Measurements from ENCODE around the gene SLC44A3. TPM values are rescaled to one million over a fixed set of nuclear protein-coding genes. Genes with fewer than 3 reads are reported as not detected.

SLC44A3 gene
- total RNA-seq, 1 donor from 2014 or later, result 2.2 TPM

DNA sequence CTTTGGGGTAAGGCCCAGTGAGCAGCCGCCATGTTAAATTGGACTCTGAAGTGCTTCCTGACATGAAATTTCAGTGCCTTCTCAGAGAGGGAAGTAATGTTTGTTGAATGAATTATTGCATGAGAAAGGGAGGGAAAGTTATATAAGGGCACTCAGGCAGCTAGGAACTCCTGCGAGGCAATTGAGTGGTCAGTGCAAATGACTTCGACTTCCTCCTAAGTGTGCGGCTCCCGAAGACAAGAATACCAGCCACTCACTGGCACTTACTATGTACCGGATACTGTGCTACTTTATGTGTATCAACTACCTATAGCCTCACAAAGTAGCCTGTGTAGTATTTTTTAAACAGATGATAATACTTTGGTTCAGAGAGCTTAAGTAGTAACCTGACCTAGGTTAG is 54.3 kb downstream of the SLC44A3 start:
- no peak for DNase-seq

DNA sequence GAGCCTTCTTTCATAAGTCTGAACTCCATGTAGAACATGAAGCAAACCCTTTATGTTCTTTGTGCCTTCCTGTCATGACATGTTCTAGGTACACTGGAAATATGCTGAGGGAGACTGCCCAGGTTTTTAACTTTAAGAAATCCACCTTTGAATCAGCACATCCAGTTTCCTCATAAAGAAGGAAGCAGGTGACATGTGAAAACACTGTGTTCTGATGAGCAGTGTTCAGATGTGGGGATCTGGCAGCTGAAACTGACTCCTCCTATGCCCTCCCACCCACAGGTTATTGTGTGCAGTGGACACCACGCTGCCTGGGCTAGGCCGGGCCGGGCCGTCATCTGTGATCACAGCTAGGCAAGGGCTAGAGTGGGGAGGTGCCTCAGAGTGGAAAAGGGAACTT is 55.6 kb downstream of the SLC44A3 start:
- no peak for DNase-seq

DNA sequence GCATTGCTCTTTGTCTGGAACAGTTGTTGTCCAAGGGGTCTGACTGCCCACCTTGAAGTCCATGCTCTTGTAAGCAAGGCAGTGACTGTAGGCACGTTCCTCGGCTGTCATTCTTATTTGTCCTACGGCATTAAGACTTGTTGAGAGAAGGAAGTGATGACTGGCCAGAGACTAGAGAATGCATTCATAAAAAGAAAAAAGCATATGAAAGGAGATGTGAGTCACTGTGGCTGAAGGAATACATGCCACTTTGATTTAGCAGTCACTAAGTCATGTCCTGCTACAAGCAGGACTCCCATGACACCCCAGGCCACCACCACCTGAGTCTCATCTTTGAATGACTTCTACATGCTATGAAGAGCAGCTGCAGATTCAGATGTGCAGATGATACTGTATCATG is 56.2 kb downstream of the SLC44A3 start:
- DNase-seq, result no peak

DNA sequence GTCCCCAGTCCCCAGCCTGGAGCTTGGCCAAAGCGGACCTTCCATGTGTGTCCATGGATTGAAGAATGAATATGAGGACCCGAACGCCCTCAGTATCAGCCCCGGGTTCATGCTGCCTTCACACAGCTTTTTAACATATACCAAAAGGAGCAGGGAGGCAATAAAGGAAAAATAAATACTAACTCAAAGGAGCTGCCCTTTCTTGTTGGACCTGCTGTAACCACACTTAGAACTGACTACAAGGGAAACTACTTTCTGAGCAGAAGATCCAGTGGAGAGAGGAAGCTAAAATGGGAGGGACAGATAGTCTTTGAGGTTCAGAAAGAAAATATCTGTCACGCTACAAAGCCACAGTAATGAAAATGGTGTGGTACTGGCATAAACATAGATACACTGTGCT is 58.2 kb downstream of the SLC44A3 start:
- no peak for DNase-seq

DNA sequence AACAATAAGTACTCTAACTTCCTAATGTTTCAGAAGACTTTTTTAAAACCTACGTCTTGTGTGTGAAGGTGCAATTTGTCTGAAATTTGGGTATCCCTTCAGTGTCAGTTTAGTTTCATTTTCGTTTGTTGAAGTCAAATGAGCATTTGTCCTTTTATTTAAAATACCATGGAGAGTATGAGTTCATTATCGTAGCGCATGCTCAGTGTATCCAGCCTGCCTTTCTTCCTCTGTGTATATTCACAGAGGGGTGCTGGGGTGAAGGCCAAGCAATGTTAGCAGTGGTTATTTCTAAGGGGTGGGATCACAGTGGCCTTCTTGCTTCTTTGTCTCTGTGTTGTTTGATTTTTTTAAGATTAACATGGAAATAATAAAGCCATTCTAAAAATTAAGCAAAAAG is 63.5 kb downstream of the SLC44A3 start:
- no peak for DNase-seq

DNA sequence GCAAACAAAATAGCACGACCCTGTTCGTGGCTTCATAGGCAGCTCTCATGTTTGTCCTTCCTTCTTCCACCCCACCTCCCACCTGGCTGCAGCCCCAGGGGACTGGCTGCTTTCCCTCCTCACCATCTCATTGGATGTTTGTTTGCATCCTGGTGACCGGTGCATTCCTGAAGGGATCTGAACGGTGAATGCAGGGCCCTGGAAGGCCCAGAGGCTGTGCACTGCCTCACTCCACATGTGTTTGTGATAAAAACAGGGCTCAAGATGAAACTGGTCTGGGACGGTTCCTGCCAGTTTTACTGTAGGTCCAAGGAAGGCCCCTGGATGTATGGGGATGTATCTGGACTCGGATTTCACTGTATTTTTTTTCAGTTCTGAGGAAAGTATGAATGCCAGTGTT is 63.9 kb downstream of the SLC44A3 start:
- no peak for DNase-seq

DNA sequence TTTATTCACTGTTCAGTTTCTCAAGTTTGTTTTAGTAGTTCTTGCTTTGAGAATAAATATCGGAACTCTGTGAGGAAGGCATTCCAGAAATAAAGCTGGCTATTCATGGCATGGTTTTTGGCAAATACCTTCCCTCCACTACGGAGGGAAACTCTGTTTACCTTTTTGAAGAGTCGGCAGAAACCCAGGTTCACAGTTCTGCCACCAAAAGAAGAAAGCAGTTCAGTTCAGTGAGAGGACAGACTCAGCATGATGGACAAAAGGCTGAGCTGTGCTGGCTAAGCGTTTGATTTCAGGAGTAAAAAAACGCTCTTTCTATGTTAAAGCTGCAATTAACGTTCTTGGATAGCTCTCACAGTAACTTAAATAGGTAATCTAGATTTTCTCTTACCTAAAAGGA is 64.3 kb downstream of the SLC44A3 start:
- DNase-seq, result no peak

DNA sequence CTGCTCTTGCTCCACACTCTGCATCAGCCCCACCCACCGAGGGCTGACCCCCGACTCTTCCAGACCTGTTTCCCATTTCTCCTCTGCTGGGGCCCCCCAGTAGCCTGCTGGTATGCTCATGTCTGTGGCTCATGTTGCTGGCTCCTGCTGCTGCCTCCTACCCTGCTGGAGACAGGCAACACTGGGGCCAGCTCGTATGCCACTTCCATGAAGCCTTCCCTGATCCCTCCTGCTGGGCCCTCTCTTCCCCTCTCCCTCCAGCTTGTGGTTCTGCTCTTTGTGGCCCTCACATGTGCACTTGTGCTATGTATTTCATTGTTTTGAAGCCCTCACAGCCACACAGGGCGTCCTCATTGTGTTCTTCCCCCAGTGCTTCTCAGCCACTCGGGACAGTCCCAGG is 66.2 kb downstream of the SLC44A3 start:
- DNase-seq, result no peak

DNA sequence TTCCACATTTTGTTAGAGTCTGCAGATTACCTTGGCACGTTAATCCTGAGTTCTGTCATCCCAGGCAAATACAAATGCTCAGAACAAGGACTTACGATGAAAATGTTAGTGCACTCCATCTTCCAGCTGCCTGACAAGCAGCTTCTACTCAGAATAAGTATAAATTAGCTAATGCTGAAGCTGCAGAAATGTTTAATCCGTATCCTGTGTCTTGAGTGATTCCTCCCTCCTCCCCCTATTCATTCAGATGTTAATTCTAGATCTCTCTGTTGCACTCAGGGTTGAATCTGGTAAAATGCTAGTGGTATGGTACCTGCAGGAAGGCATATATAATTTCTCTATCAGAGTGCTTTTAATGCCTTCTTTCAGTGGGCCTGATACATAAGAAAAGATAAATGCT is 66.9 kb downstream of the SLC44A3 start:
- no peak for DNase-seq

DNA sequence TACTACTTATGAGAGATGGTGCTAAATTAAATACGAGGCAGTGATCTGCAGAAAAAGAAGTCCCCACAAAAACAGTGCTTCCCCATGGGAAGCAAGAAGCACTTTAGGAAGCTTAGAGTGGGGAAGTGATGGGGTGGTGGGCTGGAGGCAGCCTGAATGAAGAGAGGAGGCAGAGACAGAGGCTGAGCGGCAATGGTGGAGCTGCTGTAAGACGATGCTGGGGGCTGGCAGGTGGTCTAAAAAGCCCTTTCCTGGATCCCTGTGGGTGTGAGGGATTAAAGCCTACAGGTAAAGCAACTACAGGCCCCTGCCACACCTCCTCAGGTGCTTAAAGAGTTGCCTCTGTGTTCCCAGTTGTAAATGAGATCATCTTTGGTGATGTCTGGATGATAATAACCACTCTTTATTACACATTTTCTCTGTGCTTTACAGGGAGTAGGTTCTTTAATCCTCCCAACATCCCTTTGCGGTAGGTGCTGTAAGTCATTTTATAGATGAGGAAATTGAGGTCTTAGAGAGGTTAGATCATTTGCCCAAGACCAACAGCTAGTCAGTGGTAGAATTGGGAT is 67.5 kb downstream of the SLC44A3 start:
- no peak for DNase-seq

DNA sequence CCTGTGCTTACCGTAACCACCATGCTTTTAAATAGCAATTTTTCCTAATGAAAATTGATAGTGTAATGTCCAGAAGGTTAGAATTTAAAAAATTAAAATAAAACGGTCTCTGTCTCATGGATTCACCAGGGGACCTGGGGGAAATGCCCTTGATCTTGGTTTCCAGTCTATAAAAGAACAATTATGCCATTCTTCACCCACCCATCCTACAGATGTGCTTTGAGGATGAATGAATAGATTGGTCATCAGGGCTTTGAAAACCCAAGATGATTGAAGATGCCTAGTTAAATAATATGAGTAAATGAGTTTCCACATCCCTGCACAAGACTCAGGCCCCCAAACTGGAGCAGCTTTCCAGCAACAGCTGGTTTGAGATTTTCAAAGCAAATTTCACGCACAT is 68.0 kb downstream of the SLC44A3 start:
- DNase-seq, result no peak

DNA sequence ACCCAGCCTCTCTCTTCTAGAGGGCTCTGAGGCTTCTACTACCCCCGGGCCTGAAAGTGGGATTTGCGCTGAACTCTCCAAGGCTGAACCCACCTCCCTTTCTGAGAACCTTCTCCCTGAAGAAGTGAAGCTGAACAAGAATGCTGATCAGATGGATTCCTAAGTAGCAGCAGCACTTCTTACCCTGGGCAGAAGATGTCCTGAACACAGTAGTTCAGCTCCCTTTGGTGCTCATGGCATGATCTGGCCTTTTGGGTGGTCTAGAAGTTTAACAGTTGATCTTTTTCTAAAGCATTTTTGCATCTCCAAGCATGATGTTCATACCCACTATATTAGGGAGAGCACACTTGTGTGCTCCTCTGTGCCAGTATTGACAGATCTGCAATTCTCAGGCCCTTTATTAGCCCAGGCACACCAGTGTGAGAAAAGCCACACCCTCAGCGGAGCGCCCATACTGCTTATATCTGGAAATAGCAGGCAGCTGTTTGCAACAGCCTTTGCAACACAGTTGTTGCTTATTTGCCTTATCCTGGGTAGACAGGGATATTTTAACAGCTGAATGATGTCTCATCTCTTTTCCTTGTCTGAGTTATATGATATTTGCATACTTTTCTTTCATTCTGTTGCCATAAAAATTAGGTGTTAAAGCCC is 72.6 kb downstream of the SLC44A3 start:
- DNase-seq, result no peak

DNA sequence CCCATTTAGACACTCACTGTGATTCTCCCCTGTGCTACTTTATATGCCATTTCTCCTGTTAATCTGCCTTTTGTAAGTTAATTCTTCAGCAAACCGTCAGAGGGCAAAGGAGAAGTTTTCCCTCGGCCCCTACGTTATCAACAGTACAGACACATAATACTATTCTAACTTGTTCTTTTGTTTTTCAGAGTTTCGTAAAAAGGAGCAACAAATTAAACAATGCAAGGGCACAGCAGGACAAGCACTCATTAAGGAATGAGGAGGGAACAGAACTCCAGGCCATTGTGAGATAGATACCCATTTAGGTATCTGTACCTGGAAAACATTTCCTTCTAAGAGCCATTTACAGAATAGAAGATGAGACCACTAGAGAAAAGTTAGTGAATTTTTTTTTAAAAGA is 74.5 kb downstream of the SLC44A3 start:
- no peak for DNase-seq

DNA sequence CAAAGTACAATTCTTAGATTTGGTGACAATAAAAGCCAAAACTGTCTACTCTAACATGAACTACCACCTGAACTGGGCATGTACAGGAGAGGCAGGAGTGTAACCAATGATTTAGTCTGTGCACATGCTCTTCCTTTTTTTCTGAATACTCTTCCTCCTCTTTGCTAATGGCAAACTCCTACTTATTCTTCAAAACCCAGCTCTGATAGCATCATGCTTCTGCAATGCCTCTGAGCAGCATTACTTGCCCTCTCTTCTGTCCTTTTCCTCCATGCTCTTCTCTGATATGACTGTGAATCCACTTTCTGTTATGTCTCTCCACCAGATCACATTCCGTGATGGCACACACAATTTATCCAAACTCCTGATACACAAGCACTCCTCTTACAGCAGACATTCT is 75.4 kb downstream of the SLC44A3 start:
- DNase-seq, result no peak

DNA sequence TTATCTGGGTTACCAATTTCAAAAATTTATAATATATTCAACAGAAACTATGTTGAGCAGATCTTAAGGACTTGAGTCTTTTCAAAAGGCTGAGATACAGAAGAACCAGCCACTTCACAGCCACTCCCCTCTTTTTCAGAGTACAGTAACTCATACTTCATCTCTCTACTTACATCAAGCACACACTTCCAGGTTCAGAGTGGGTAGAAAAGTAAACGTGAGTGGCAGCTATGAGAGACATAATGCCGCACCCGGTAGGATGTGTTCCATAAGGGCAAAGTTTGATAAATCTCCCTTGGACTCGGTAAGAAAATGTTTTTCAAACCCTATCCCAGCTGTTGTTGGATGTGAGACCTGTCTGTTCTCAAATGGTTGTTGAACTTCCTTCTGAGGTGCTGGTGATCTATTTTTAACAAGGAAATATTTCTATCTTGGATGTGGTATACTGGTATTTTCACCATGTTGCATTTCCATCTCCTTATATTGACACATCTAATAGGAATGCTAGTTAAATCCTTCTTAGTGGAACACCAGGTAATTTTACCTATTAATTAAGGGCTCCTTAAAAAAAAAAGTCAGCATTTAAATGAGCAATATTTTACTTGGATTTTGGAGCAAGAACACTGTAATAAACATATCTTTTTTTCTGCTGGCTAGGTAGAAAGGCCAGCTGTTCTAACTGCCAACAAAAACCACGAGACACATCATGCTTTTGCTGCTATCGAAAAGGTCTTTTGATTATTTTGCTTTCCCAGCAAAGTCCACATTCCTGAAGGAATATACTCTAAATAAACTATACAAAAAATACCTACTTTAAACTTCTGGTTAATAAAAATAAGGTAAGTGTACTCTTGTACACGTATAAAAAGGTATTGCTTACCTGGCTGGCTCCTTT is 78.6 kb downstream of the SLC44A3 start:
- DNase-seq, result no peak

DNA sequence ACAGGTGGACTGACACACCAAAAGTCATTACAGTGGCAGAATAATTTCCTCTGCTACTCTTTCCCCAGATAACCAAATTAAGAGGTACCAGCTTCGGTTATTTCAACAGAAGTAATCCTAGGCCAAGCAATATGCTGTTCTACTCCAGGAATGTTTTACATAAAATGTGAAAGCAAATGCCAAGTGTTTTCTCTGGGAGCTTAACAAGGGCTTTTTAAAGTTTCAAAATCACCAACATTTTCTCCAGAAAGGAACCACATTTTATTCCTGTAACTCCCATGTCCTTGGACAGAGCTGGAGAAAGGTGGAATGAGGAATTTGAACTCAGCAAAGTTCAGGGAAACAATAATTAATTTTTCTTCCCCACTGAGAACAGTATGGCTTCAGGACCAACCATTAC is 79.6 kb downstream of the SLC44A3 start:
- DNase-seq, result no peak

DNA sequence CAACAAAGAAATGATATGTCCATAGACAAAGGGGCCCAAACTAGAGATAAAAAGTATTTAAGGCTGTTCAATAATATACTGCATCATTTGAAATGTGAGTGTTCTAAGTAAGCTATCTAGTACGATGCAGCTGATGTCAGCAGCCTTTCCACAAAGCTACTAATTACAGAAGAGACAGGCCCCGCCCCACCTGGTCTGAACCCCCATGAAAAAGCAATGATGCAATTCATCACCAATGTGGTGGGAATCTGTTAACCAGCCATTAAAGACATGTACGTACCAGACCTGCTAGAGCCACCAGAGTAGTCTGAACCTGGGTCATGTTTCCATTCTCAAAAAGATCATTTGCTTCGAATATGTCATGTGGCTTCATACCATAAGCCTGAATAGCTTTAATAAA is 81.7 kb downstream of the SLC44A3 start:
- no peak for DNase-seq

DNA sequence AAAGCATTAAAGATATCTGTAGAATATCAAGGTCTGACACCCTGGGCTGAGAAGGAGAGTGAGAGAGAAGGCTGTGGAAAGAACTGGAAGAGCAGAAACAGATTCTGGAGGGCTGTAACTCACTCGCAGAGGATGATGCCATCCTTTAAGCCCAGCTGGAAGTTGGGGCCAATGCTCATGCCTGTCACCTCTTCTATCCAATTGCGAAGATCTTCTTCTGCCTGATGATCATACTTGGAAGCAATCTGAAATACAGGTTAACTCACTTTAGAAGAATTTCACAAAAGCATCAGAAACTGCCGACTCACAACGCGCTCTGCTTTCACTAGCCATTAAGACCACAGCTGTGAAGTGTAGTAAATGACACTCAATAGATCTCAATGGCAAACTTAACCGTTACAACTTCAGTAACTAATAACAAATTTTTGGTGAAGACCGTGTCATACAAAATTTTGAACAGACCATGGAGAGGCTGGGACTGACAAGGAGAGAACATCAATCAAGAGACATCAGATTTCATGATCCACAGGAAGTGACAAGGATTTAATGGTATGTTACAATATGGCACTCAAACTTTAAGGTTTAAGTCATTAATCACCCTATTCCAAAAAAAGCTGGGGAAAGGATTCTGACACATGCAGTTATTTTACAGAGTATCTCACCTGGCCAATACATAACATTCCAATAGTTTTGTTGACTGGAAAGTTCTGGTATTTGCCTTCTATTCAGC is 83.3 kb downstream of the SLC44A3 start:
- no peak for DNase-seq

DNA sequence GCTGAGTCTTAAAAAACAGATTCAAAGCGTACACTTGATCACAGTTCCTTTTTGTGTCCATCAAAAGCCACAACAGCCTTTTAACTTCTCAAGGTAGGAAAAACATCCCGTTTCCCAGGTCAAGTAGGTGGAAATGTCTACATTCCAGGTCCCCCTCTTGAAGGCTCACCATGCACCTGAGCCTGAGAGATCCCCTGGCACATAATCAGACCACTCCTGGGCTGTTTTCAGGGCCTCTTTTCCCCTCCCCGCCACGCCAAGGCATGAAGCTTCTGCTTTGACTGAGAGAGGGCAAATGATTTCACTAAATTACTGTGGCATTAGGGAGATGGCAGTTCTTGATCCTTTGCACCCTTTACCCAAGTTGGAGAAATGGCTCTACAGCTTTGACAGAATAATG is 85.0 kb downstream of the SLC44A3 start:
- no peak for DNase-seq

DNA sequence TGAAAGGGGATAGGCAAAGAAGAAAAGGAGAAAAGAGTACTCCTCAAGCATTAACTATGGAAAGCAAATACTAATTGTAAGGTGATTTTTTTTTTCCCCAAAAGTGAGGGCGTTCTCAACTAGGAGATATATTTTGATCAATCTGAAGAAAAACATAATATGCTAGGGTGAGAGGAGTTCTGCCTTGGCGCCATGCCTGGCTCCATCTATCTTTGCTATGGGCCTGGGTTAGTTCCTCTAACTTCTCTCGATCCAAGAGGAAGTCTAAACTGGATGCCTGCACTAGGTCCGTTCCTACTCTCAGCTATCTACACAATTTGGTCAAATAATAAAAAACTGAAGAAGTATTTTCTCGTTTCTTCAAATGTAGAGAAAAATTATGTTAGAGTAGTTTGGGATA is 86.2 kb downstream of the SLC44A3 start:
- DNase-seq, result no peak

DNA sequence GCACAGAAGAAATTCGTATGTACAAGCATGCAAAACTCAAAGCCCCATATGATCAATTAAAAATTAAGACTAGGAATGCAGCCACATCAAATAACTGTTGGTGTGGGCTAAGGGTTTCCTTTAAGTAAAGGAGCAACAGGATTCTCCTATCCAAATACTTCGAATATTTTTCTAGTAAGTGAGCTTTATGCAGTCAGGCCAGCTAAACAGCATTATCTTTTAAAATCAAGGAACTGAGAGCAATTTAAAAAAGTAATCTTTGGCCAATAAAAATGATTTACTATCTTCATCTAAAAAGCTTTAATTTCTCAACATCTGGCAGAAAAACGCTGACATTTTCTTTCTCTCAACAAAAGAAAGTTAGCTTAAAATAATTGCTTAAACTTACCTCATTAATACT is 87.0 kb downstream of the SLC44A3 start:
- DNase-seq, result no peak

DNA sequence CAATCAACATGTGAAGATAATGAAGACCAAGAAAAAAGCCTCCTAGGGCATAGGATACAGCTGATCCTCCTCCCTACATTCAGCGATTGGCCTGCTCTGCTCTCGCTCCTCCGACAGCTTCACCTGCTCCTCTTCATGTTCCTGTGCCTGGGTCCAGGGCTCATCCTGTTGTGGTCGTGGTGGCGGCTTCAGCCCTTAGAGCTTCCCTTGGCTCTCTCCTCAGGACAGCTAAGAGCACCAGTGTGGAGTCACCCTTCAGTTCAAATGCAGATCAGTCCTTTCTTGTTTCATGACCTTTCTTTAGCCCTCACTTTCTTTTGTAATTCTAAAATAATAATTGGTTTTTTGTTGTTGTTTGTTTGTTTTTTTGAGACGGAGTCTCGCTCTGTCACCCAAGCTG is 88.0 kb downstream of the SLC44A3 start:
- DNase-seq, result no peak

DNA sequence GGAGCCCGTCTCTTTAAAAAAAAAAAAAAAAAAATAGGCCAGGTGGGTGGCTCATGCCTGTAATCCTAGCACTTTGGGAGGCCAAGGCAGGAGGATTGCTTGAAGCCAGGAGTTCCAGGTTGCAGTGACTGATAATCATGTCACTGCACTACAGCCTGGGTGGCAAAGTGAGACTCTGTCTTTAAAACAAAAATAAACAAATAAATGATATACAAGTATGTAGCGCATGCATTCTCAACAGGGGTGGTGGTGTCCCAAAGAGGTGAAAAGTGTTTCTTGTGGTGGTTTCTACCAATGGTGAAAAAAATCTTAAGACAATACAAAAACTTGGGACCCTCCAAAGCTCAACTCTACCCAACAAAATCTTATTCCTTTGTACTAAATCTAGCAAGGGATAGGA is 88.8 kb downstream of the SLC44A3 start:
- no peak for DNase-seq
